Naive thymus-derived CD4-positive, alpha-beta T cell (primary cell): ENCODE data around the gene GRPEL1. TPM values are rescaled to one million over a fixed set of nuclear protein-coding genes. Genes with fewer than 3 reads are reported as not detected.

Experiments used
- ATAC-seq: fragments of 150-1000 bp; cut with Tn5 transposase; 2 replicates; pipeline ENCODE4 v1.10.0; 2021; ENCODE audit warnings: mild to moderate bottlenecking, moderate library complexity
- CTCF ChIA-PET: fragments of 350-600 bp; sonication (Branson Sonifier 250); formaldehyde crosslinking; loops from one replicate; lab custom pipeline; 2021; ENCODE audit warnings: antibody characterized with exemption; lab: Charles Lee
- POLR2A ChIA-PET: fragments of 350-600 bp; sonication (Branson Sonifier 250); formaldehyde crosslinking; loops from one replicate; lab custom pipeline; 2021; ENCODE audit warnings: antibody characterized with exemption, inconsistent platforms; lab: Charles Lee
- DNase-seq, 9 donors: peaks; one replicate each; pipeline versions ENCODE4 v3.0.0 to v3.0.0-alpha.2; 2020 to 2022; ENCODE audit warnings: mixed read lengths in 1 of 9
- H3K27ac ChIP-seq: one replicate; pipeline ENCODE4 v1.7.0; 2013; ENCODE audit warnings: mild to moderate bottlenecking, low read depth, low read length, moderate library complexity
- H3K27me3 ChIP-seq, 2 donors: one replicate each; pipeline ENCODE4 v1.7.0; 2013; ENCODE audit warnings: low read length in 2 of 2, mild to moderate bottlenecking in 2 of 2, moderate library complexity in 2 of 2; ENCODE audit not compliant: control insufficient read depth in 2 of 2, insufficient read depth in 2 of 2
- H3K36me3 ChIP-seq, 3 experiments: 1 replicate in 2 of 3; 2 replicates in 1 of 3; pipeline ENCODE4 v1.7.0; 2013; ENCODE audit warnings: low read length in 3 of 3, mild to moderate bottlenecking in 3 of 3, moderate library complexity in 1 of 3; ENCODE audit not compliant: insufficient read depth in 3 of 3, control insufficient read depth in 2 of 3
- H3K4me1 ChIP-seq, 2 donors: one replicate each; pipeline ENCODE4 v1.7.0; 2013; ENCODE audit warnings: low read length in 2 of 2, mild to moderate bottlenecking in 2 of 2, moderate library complexity in 1 of 2; ENCODE audit not compliant: control insufficient read depth in 2 of 2, insufficient read depth in 2 of 2
- H3K4me3 ChIP-seq: 2 replicates; pipeline ENCODE4 v1.7.0; 2013; ENCODE audit warnings: mild to moderate bottlenecking, low read length
- H3K9me3 ChIP-seq, 3 experiments: 1 replicate in 2 of 3; 2 replicates in 1 of 3; pipeline ENCODE4 v1.7.0; 2013; ENCODE audit warnings: low read length in 3 of 3; ENCODE audit not compliant: control insufficient read depth in 2 of 3
- H3K27ac Mint-ChIP-seq, 9 donors: one replicate each; pipeline ENCODE4 v1.8.0; 2020 to 2022; ENCODE audit warnings: mixed read lengths in 9 of 9, mild to moderate bottlenecking in 8 of 9, moderate library complexity in 5 of 9, inconsistent platforms in 2 of 9
- H3K27me3 Mint-ChIP-seq, 5 donors: one replicate each; pipeline ENCODE4 v1.8.0; 2021 to 2022; ENCODE audit warnings: mixed read lengths in 5 of 5, mild to moderate bottlenecking in 1 of 5
- H3K36me3 Mint-ChIP-seq, 5 donors: one replicate each; pipeline ENCODE4 v1.8.0; 2020 to 2022; ENCODE audit warnings: mixed read lengths in 5 of 5, mild to moderate bottlenecking in 3 of 5, inconsistent platforms in 1 of 5
- H3K4me1 Mint-ChIP-seq, 7 donors: one replicate each; pipeline ENCODE4 v1.8.0; 2020 to 2022; ENCODE audit warnings: mixed read lengths in 7 of 7, mild to moderate bottlenecking in 3 of 7, inconsistent platforms in 1 of 7
- H3K4me3 Mint-ChIP-seq, 10 donors: one replicate each; pipeline ENCODE4 v1.8.0; 2020 to 2022; ENCODE audit warnings: mild to moderate bottlenecking in 10 of 10, mixed read lengths in 10 of 10, moderate library complexity in 6 of 10, inconsistent platforms in 2 of 10
- H3K9me3 Mint-ChIP-seq, 11 donors: one replicate each; pipeline ENCODE4 v1.8.0; 2020 to 2022; ENCODE audit warnings: mixed read lengths in 11 of 11, mild to moderate bottlenecking in 4 of 11, inconsistent platforms in 1 of 11, moderate library complexity in 1 of 11
- intact Hi-C, 2 donors: fragments of 100-400 bp; cut with micrococcal nuclease; formaldehyde crosslinking; loops; one replicate each; pipeline ENCODE4 v1.15.1; 2023
- polyA plus RNA-seq, 2 donors: library from polyadenylated mRNA; unstranded; fragments of 300-500 nt; fragmentation: Illumina TruSeq; gene quantifications; one replicate each; pipeline ENCODE4 v1.2.3, GENCODE V29; 2021
- total RNA-seq, 6 experiments: library from RNA in 5 of 6; stranded (reverse) in 5 of 6; gene quantifications; 1 replicate in 5 of 6; 2 replicates in 1 of 6; pipeline ENCODE4 v1.2.3 and lab custom pipeline; 2021 to 2026

Gene GRPEL1
- total and polyA plus RNA-seq, 7 experiments from 2014 or later = 34.5 to 53.3 (median 45.0) TPM

DNA sequence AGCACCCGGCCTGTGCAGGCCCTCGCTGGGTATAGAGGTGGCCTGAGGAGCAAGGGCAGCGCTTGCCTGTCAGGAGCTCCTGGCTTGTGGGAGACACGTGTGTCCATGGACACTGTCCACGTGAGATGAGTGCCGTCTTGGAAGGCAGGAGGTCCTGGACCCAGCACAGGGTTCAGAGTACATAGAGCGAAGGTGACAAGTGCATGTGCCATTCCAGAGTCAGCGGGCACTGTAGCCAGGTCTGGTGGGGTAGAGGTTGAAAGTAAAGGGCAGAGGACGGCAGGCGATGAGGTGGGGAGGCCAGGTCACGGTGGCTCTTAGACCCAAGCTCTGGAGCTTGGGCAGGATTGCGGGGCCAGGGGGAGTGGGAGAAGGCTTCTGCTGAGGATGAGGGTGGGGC lies 53.0 kb downstream of the GRPEL1 start:
- Mint-ChIP-seq H3K9me3 (peaks cover 0 to 3% (median 0%) of the 10 kb centered on the region in 11 donors), H3K4me1 (peaks cover 0 to 17% (median 0%) of the 10 kb centered on the region in 7 donors), H3K27ac (peak overlapping the region in 5 of 9 donors; percentile 8 to 40 (median 34)), H3K27me3 (no peaks in the 10 kb centered on the region), H3K36me3 (peaks cover 0 to 41% (median 15%) of the 10 kb centered on the region in 5 donors), H3K4me3 (no peak overlapping the region)
- Histone ChIP-seq H3K4me3 (no peak overlapping the region), H3K9me3 (no peaks in the 10 kb centered on the region), H3K36me3 (peaks cover 4 to 88% (median 13%) of the 10 kb centered on the region in 3 experiments), H3K4me1 (no peaks in the 10 kb centered on the region), H3K27me3 (no peaks in the 10 kb centered on the region), H3K27ac (no peak overlapping the region)
- POLR2A ChIA-PET = interaction anchor here (0.8 kb wide), 1 partner anchor 11 kb away, joined by 3 read pairs; no protein-coding TSS in a partner anchor
- intact Hi-C loops = no loop called here
- CTCF ChIA-PET = no interaction called here
- no peak for DNase-seq
- ATAC-seq = no peak

DNA sequence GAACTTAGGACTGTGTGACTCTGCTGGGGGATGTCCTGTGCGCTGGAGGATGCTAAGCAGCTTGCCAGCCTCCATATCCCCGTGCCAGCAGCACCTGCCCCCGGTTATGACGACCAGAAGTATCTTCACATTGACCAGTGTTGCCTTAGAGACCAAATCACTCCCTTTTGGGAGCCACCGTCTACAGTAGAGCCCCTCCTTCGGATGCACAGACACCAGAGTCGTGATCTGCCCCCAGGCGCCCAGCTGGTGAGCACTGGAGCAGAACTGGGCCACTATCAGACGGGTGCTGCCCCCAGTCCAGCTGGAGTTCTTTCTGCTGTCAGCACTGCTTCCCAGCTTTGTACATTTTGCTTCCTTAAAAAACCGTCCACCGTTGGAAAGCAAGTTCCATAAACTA lies 54.7 kb downstream of the GRPEL1 start:
- H3K9me3 Mint-ChIP-seq = peaks cover 0 to 1% (median 0%) of the 10 kb centered on the region in 11 donors
- ChIA-PET POLR2A (interaction anchor here (1.2 to 1.7 kb wide), 2 partner anchors 86 to 105 kb away, joined by 4 to 8 read pairs; no protein-coding TSS in a partner anchor), CTCF (interaction anchor here (0.7 kb wide), 1 partner anchor 58 kb away, joined by 3 read pairs; no protein-coding TSS in a partner anchor)
- H3K36me3 ChIP-seq = peaks cover 9 to 91% (median 21%) of the 10 kb centered on the region in 3 experiments
- H3K9me3 ChIP-seq = no peaks in the 10 kb centered on the region
- no peak overlapping the region for H3K4me3 Mint-ChIP-seq
- DNase-seq = no peak
- H3K4me1 Mint-ChIP-seq = peaks cover 0 to 14% (median 0%) of the 10 kb centered on the region in 7 donors
- H3K27me3 Mint-ChIP-seq = no peaks in the 10 kb centered on the region
- H3K36me3 Mint-ChIP-seq = peaks cover under 1 to 44% (median 21%) of the 10 kb centered on the region in 5 donors
- intact Hi-C loops = no loop called here
- no peak overlapping the region for H3K27ac ChIP-seq
- H3K4me3 ChIP-seq = no peak overlapping the region
- ATAC-seq = no peak
- H3K27ac Mint-ChIP-seq = peak overlapping the region in 2 of 9 donors; percentile 29 to 65
- H3K4me1 ChIP-seq = no peaks in the 10 kb centered on the region
- no peaks in the 10 kb centered on the region for H3K27me3 ChIP-seq

DNA sequence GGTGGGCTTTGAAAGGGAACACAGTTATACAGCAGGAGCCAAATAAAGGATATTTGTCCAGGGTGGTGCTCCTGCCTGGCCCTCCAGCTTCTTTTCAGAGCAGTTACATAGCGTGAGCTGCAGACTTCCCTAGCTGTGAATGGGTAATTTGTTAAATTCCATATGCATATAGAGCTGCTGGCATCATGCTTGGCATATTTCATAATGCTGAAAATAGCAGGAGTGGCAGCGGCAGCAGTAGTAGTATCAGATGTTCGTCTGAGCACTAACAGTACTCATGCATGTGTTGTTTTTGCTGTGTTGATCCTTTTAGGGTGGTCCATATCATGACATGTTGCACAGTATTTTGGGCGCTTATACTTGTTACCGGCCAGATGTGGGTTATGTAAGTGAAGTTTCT lies 58.3 kb downstream of the GRPEL1 start:
- Mint-ChIP-seq H3K27me3 (no peaks in the 10 kb centered on the region), H3K4me1 (peaks cover 0 to 17% (median 0%) of the 10 kb centered on the region in 7 donors), H3K36me3 (peaks cover 3 to 49% (median 17%) of the 10 kb centered on the region in 5 donors), H3K9me3 (no peaks in the 10 kb centered on the region), H3K27ac (peak overlapping the region in 1 of 9 donors; percentile 70), H3K4me3 (no peak overlapping the region)
- ChIA-PET CTCF (no interaction called here), POLR2A (no interaction called here)
- H3K4me3 ChIP-seq = no peak overlapping the region
- peaks cover 5 to 86% (median 14%) of the 10 kb centered on the region in 3 experiments for H3K36me3 ChIP-seq
- intact Hi-C loops = no loop called here
- no peak overlapping the region for H3K27ac ChIP-seq
- no peaks in the 10 kb centered on the region for H3K4me1 ChIP-seq
- H3K9me3 ChIP-seq = no peaks in the 10 kb centered on the region
- DNase-seq (no peak), ATAC-seq (no peak)
- no peaks in the 10 kb centered on the region for H3K27me3 ChIP-seq

Other genes with a start within 250 kb of the GRPEL1 start
- 10 to 100 TPM; 42.9 to 72.2 (median 58.3) TPM for gene TBC1D14, start 158.2 kb downstream of the GRPEL1 start, total RNA-seq
- gene TBC1D14, start 158.2 kb downstream of the GRPEL1 start, polyA plus RNA-seq = 10 to 100 TPM; 34.4 to 53.5 TPM
- 10 to 100 TPM; 26.8 to 49.0 (median 41.5) TPM for gene TADA2B, start 24.7 kb downstream of the GRPEL1 start, total RNA-seq
- 1 to 10 TPM; 4.0 to 5.3 TPM for gene TADA2B, start 24.7 kb downstream of the GRPEL1 start, polyA plus RNA-seq
- gene SORCS2, start 124.5 kb upstream of the GRPEL1 start, total RNA-seq = under 1 TPM in 1 of 5 experiments, not detected in 4; 0.10 TPM
- gene SORCS2, start 124.5 kb upstream of the GRPEL1 start, polyA plus RNA-seq = not detected